LoVo (cell line): ENCODE data around the gene PRKAR1B.

Experiments
- DNase-seq: peaks from one replicate; pipeline ENCODE4 v3.0.0-alpha.2; 2016; ENCODE audit warnings: low spot score

PRKAR1B gene

GRCh38 chr7:739983-740942 is 13.2 kb upstream of the PRKAR1B start:
- DNase-seq, result no peak

- no peak for DNase-seq
Measured at GRCh38 chr7:739455-739982, 12.4 kb upstream of the PRKAR1B start.

- no peak for DNase-seq
Measured at GRCh38 chr7:738723-739454, 11.8 kb upstream of the PRKAR1B start.

GRCh38 chr7:738241-738640 is 11.2 kb upstream of the PRKAR1B start:
- DNase-seq, result no peak

- DNase-seq, result no peak
Measured at GRCh38 chr7:734808-735207, 7.7 kb upstream of the PRKAR1B start.

- no peak for DNase-seq
Measured at GRCh38 chr7:734214-734613, 7.1 kb upstream of the PRKAR1B start.

GRCh38 chr7:732556-732955 is 5.5 kb upstream of the PRKAR1B start:
- no peak for DNase-seq

- DNase-seq, result no peak
Measured at GRCh38 chr7:732094-732541, 5.0 kb upstream of the PRKAR1B start.

- no peak for DNase-seq
Measured at GRCh38 chr7:731440-732085, 4.5 kb upstream of the PRKAR1B start.

- DNase-seq, result no peak
Measured at GRCh38 chr7:730501-731439, 3.7 kb upstream of the PRKAR1B start.

- DNase-seq, result no peak
Measured at GRCh38 chr7:729140-730000, 2.3 kb upstream of the PRKAR1B start.

- DNase-seq, result no peak
Measured at GRCh38 chr7:728602-729001, 1.5 kb upstream of the PRKAR1B start.

- DNase-seq, result no peak
Measured at GRCh38 chr7:727806-728460, 852 bp upstream of the PRKAR1B start.

GRCh38 chr7:726854-727103 is 302 bp downstream of the PRKAR1B start:
- DNase-seq, result no peak

- DNase-seq, result peak; percentile 94
Measured at GRCh38 chr7:726084-726853, 812 bp downstream of the PRKAR1B start, which contains the start of gene DNAAF5. Gene DNAAF5, plus strand, starts transcription at chr7:726699. Its CDS starts 22 bp downstream, at chr7:726721.

GRCh38 chr7:725223-726005 is 1.7 kb downstream of the PRKAR1B start:
- peak; percentile 18 for DNase-seq

GRCh38 chr7:724298-724697 is 2.8 kb downstream of the PRKAR1B start:
- no peak for DNase-seq

- DNase-seq, result no peak
Measured at GRCh38 chr7:723541-723940, 3.5 kb downstream of the PRKAR1B start.
